H4 (cell line): ENCODE measurements around the gene ADGRV1. TPM values are rescaled to one million over a fixed set of nuclear protein-coding genes. Genes with fewer than 3 reads are reported as not detected.
A peak's percentile ranks its signal among the peaks of the same experiment; 100 is the strongest.

Experiments used
- DNase-seq: peaks from one replicate; pipeline ENCODE4 v3.0.0-alpha.2; 2015; ENCODE audit warnings: low spot score
- total RNA-seq: library from RNA; depleted of rRNA; stranded (reverse); fragments of >200 nt; shearing (Covaris generic); gene quantifications from 2 replicates; pipeline ENCODE4 v1.2.3, GENCODE V29; 2014

Gene ADGRV1
- total RNA-seq, 1 experiment from 2014 or later = 13.0 TPM

DNA sequence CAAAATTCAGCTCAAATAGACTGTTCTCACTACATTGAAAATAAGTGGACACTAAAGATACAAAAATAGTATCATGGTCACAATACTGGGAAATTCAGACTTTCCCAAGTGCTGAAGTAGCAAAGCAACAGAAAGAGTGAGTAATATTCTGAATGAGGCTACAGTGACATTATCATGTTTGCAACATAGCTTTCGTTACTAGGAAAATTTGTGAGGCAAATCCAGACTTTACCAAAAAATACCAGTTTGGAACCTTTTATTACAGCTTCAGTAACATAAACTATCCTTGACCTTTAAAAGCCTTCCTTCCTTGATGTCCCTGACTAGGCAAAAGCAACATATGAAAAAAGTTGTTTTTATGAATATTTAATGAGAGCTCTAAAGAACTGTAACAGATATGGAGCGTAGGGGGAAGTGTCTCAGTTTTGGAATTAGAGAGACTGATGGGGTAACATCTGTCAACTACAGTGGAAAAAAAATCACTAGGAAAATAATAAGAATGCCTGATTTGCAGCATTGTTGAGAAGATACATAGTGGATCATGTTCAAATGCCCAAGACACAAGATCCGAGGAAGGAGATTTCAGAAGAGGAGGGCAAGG, 312.9 kb downstream of the ADGRV1 start:
- no peak for DNase-seq

- peak; percentile 39 for DNase-seq
Measured at GRCh38 chr5:90873033-90873517, 314.5 kb downstream of the ADGRV1 start.

DNA sequence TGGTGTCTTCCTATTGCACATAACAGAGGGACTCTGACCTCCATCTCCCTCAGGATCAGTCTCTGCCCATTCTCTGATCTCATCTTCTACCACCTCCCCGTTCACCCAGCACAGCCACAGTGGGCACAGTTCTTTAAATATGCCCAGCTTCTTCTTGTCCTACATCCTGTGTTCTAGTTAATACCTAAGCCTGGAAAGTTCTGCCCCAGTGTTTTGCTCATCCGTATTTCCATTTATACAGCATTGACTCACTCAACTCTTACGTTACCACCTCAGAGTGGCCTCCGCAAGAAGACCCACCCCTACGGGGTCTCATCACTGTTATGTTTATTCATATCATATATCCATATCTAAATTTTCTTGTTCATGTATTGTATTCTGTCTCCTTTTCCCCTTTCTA, 315.5 kb downstream of the ADGRV1 start:
- DNase-seq = no peak

- DNase-seq = no peak
Measured at GRCh38 chr5:90875456-90875855, 316.9 kb downstream of the ADGRV1 start.

- no peak for DNase-seq
Measured at GRCh38 chr5:90876366-90876765, 317.8 kb downstream of the ADGRV1 start.

GRCh38 chr5:90877049-90877448, 318.5 kb downstream of the ADGRV1 start:
- DNase-seq = no peak

DNA sequence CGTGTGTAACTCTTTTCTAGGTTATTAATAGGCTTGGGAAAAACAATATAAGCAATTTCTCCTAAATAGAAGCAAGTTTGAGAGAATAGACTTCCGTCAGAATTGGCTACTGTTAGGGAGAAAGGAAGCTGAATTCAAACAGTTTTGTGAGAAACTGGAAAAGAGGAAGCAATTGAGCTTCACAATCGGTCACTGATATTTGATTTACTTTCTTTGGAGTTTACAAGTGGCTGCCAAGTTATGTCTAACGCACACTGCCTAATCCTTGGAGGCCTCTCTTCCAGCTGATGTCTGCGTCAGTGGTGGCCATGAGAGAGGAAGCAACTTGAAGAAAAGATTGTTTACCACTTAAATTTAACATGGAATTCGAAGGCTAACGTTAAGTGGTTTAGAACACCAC, 319.5 kb downstream of the ADGRV1 start:
- no peak for DNase-seq

DNA sequence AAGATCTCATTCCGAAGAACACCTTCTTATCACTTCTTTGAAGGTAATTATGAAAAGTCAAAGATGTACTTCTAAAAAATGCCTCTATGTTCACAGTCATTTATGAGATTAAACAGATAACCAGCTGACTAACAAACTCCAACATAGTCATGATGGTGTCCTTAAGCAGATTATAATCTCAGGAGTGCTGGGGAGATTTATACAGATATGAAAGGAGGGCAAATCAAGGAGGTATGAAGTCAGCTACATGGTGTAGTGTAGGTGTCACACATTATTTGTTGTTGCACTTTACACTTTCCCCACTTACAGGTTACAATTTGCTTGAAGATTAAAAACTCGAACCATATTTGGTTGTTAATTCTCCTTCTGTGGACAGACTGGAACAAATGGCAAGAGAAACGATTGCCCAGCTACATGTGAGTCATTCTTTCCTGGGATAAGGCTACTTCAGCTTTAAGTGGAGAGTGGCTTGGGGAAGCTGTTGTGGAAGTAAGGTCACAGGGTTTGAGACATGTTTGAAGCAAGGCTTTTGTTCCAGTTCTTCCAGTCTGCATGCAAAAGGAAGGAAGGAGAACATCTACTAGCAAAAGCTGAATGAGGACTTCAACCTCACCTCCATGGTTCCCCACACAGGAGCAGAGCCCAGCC, 320.1 kb downstream of the ADGRV1 start:
- peak; percentile 52 for DNase-seq

DNA sequence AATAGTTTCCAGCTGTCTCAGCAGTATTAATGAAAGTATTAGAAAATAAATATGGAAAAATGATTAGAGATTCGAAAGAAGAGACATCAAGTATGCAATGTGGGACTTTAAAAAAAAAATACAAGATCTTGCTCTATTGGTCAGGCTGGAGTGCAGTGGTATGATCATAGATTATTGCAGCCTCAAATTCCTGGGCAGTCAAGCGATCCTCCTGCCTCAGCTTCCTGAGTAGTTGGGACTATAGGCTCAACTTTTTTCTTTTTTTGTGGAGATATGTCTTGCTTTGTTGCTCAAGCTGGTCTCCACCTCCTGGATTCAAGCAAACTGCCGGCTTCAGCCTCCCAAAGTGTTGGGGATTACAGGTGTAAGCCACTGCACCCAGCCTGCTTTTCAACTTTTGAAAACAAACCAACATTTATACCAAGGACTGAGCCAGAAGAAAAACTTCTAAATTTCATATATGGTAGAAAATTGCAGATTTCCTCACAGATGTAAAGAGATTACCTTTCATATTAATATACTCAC, 323.1 kb downstream of the ADGRV1 start:
- DNase-seq = no peak

GRCh38 chr5:90882448-90882847, 323.9 kb downstream of the ADGRV1 start:
- DNase-seq = no peak

DNA sequence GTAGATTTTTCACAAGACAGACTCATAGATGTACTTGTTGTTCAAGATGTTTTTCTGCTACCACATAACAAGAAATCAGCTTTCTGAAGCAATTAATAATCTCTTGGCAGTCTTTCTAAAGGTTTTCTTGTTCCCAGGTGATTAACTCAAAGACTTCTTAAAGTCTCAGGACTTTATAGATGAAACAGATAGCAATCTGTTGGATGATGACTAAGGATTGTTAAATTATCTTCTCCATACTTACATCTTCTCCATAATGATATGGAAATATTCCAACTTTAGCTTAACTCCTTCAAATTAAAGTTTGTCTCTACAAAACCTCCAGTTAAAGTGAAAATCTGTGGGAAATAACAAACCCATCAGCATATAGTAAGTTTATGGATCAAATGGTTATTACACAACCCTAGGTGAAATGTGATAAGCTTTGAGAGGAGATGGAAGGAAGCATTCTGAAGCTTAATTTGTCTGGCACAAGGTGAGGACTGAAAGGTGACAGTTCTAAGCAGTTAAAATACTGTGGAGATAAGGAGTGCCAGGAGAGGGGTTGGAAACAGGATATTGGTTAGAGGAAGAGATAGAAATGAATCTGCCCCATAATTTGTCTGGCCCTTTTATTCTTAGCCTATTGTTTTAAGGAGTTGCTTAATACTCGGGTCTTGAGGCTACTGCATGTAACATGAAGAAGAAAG, 326.7 kb downstream of the ADGRV1 start:
- DNase-seq = no peak

GRCh38 chr5:90886381-90886780, 327.8 kb downstream of the ADGRV1 start:
- DNase-seq = no peak

DNA sequence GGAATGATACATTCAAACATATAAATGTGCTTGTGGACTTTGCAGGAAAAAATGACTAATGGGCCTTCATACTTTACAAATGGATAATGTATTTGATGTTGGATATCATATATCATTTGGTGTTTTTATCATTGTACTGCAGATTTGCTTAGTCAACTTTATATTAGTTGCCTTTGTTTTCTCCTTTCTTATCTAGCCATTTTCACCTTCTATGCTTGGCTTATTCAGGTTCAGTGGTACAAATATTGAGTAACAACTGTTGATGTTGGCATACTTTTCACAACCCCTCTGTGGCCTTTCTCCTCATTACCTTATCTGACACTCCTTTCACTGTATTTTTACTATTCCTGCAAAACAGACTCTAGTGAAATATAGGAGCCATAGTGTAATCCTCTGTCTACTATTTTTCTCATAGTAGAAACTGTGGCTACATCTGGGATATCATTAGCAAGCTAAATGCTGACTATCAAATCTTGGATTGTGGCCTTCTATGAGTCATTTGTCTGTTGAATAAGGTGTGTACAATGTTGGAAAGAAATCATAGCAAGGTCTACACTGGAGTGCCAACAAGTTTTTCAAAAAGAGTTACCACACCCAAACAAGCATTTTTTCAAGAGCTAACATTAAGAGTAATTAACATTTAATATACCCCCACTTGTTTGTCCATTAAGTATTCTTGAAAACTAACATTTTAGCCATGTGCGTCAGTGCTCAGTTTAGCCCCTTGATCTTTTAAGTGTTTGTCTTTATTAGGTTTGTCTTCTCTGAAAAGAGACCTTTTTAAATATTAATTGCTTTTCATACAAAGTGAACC, 330.1 kb downstream of the ADGRV1 start:
- DNase-seq = peak; percentile 37

DNA sequence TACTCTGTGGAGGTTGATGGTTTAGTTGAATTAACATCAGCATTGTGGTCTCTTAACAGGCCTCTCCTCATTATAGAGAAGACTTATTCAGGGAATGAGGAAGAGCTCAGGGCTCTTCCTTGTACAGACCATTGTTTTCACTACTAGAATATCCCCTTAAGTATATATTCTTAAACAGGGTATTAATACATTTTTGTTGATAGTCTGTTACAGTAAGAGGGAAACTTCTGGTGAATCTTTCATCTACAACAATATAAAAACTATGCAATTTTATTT, 330.7 kb downstream of the ADGRV1 start:
- no peak for DNase-seq

DNA sequence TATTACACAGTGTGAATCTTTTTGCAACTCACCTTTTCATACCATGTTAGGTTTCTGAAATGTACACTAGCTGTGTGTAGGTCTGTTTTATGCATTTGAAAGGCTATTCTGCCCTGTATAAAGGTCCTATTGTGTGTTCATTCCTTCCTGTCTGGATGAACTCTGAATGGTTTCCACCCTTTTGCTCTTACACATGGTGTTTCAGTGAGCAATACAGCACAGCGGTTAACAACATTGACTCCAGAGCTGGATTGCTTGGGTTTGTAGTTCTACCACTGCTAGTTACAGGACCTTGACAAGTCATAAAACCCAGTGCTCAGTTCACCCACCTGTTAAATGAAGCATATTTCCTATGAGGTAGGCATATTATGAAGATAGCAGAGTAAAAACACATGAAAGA, 331.6 kb downstream of the ADGRV1 start:
- no peak for DNase-seq

- DNase-seq = no peak
Measured at GRCh38 chr5:90894866-90895420, 336.3 kb downstream of the ADGRV1 start.

GRCh38 chr5:90897618-90898017, 339.0 kb downstream of the ADGRV1 start:
- DNase-seq = no peak

GRCh38 chr5:90898326-90899013, 339.9 kb downstream of the ADGRV1 start:
- no peak for DNase-seq

DNA sequence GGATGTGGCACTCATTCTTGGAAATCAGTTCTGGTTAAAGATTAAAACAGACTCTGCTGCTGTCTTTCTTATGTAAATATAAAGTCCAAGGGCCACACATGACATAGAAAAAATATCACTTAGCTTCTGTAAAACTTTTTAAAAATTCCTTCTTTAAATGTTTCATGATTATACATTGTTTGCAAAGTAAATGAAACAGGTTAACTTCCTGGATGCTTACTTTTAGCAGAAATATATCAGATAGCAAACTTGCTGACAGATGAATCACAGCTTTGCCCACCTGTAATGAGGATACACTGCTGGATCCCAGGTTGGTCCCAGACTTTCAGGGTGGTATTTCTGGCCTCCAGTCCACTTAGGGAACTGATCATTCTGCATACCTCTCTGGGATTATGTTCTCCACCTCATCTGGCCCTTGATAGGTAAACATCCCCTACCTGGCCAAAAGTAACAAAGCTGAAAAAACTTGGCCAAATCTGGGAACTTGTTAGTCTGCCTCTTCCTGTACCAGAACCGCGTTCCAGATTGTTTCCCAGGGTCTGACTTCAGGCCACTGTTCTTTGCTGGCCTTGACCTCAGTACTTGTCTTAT, 340.5 kb downstream of the ADGRV1 start:
- no peak for DNase-seq

DNA sequence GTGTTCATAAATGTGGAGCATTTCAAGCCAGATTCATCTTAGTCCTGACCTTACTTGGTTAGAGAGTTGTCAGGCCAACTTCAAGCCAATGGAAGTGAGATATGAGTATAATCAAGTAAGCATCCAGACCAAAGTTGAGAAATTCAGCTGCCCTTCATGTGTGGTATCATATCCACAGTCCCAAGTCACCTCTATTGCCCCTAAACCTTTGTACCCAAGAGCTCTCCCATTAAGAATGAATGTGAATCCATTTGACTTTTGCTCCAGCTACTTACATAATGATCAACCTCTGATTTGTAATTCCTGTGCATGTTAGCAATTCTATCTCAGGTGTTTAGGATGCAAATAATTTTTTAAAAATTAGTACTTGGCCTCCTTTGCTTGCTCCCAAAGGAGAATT, 342.7 kb downstream of the ADGRV1 start:
- DNase-seq = no peak

DNA sequence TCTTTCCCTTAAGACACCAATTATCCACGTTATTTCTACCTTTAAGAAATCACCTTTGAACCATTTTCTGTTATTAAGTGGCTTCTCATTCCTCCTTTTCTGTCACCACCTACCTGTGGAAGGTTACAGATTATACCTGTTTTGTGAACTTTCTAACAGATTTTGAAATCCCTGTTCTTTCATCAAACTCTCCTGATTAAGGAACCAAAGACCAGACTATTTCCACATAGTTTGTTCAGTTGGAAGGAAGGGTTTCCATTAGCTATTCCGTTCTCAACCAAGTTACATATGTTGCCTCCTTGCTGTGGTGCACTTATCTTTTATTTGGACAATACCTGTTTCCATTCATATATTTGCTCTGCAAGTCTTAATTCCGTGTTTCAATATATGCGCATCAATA, 343.6 kb downstream of the ADGRV1 start:
- DNase-seq = no peak
